Tibial nerve (tissue), 4 donors: ENCODE measurements around the gene KCNN1. TPM values are rescaled to one million over a fixed set of nuclear protein-coding genes. Genes with fewer than 3 reads are reported as not detected.

Experiments used
- DNase-seq, 2 donors: peaks; one replicate each; pipeline ENCODE4 v3.0.0-alpha.2; 2019; ENCODE audit warnings: low spot score in 2 of 2
- H3K27ac ChIP-seq, 4 donors: fragments of 200-600 bp; sonication (generic) in 3 of 4; one replicate each; pipeline ENCODE4 v1.5.1; 2017 to 2019; ENCODE audit warnings: mild to moderate bottlenecking in 1 of 4
- H3K27me3 ChIP-seq, 2 donors: fragments of 200-600 bp; sonication (generic) in 1 of 2; one replicate each; pipeline versions ENCODE4 v1.5.1 to v1.6.0; 2017 to 2019
- H3K36me3 ChIP-seq, 3 donors: fragments of 200-600 bp; sonication (generic); one replicate each; pipeline ENCODE4 v1.5.1; 2018 to 2019
- H3K4me1 ChIP-seq, 4 donors: fragments of 200-600 bp; sonication (generic) in 3 of 4; one replicate each; pipeline ENCODE4 v1.5.1; 2017 to 2019
- H3K4me3 ChIP-seq, 4 donors: fragments of 200-600 bp; sonication (generic) in 3 of 4; one replicate each; pipeline ENCODE4 v1.5.1; 2017 to 2019; ENCODE audit warnings: mild to moderate bottlenecking in 1 of 4, moderate library complexity in 1 of 4
- H3K9me3 ChIP-seq, 4 donors: fragments of 200-600 bp; sonication (generic) in 3 of 4; one replicate each; pipeline ENCODE4 v1.5.1; 2017 to 2019
- EP300 ChIP-seq, 2 donors: sonication (generic); formaldehyde crosslinking; IDR thresholded peaks; one replicate each; pipeline ENCODE4 v1.6.1; 2017; ENCODE audit warnings: antibody characterized with exemption in 2 of 2, mild to moderate bottlenecking in 1 of 2
- POLR2A ChIP-seq, 2 donors: fragments of 450-650 bp; IDR thresholded peaks; one replicate each; pipeline ENCODE4 v1.6.1; 2017; ENCODE audit warnings: antibody characterized with exemption in 2 of 2, mild to moderate bottlenecking in 2 of 2, moderate library complexity in 2 of 2
- WGBS, 2 donors: methylation state at CpG; one replicate each; pipeline ENCODE4 v1.1.5; 2018; 5-methylcytosine and 5-hydroxymethylcytosine counted together
- total RNA-seq, 4 donors: library from RNA; depleted of rRNA; stranded (reverse); fragments of >200 nt; gene quantifications; one replicate each; pipeline ENCODE4 v1.1.0, GENCODE V29; 2016
- TF ChIP-seq, protein P1 (sequence below), 5 experiments: fragments of 200-600 bp in 3 of 5; fragments of 450-650 bp in 2 of 5; sonication (generic) in 3 of 5; IDR thresholded peaks; one replicate each; pipeline ENCODE4 v1.5.1; 2016 to 2019; ENCODE audit warnings: antibody characterized with exemption in 5 of 5, mild to moderate bottlenecking in 3 of 5, moderate library complexity in 2 of 5

Gene KCNN1
- total RNA-seq, 4 donors from 2014 or later, result under 0.01 TPM; not detected in 3

DNA sequence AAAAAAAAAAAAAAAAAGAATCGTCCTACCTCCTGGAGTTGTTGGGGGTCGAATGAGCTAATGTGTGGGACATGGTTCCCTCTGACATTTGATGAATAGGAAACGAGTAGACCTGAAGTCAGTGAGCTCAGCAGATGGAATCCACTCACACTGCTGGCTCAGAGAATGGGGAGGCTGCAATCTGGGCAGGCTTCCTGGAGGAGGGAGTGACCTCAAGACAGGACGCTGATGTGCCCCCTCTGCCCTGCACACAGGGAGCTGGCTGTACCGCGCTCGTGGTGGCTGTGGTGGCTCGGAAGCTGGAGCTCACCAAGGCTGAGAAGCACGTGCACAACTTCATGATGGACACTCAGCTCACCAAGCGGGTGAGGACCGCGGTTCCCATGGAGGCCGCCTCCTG, 21.3 kb downstream of the KCNN1 start:
- Histone ChIP-seq H3K27ac (no peak overlapping the region), H3K36me3 (no peaks in the 10 kb centered on the region), H3K4me1 (no peaks in the 10 kb centered on the region), H3K4me3 (no peak overlapping the region), H3K9me3 (no peaks in the 10 kb centered on the region), H3K27me3 (peaks cover 0 to 15% of the 10 kb centered on the region in 2 donors)
- TF ChIP-seq POLR2A (IDR thresholded peaks at IDR 0.05) (no peak), EP300 (IDR thresholded peaks at IDR 0.05) (no peak)
- TF ChIP-seq, protein P1, sequence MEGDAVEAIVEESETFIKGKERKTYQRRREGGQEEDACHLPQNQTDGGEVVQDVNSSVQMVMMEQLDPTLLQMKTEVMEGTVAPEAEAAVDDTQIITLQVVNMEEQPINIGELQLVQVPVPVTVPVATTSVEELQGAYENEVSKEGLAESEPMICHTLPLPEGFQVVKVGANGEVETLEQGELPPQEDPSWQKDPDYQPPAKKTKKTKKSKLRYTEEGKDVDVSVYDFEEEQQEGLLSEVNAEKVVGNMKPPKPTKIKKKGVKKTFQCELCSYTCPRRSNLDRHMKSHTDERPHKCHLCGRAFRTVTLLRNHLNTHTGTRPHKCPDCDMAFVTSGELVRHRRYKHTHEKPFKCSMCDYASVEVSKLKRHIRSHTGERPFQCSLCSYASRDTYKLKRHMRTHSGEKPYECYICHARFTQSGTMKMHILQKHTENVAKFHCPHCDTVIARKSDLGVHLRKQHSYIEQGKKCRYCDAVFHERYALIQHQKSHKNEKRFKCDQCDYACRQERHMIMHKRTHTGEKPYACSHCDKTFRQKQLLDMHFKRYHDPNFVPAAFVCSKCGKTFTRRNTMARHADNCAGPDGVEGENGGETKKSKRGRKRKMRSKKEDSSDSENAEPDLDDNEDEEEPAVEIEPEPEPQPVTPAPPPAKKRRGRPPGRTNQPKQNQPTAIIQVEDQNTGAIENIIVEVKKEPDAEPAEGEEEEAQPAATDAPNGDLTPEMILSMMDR (IDR thresholded peaks at IDR 0.05), result no peak
- 81 to 89% methylated on average over 9 to 13 of the region's 13 CpGs for WGBS, 2 donors
- DNase-seq, result no peak

DNA sequence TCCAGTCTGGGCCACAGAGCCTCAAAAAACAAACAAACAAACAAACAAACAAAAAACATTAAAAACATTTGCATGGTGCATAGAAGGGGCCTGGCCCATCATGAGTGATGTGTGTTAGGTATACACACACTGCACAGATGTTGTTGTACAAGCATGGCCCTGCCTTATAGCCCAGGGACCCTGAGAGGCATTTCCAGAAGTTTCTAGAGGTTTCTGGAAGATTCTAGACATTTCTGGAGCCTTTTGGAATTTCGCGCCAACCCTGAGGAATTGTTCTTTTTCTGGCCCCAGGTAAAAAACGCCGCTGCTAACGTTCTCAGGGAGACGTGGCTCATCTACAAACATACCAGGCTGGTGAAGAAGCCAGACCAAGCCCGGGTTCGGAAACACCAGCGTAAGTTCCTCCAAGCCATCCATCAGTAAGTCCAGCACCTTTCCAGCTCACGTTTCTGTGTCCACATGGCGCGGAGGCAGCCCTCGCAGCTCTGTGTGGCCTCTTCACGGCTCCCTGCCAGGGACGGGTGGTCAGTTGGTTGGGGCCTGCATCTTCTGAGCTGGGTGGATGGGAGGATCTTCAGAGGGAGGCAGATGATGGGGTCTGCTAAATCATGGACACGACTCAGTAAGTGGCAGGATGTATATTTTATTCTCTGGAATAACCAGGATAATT, 22.7 kb downstream of the KCNN1 start:
- Histone ChIP-seq H3K36me3 (no peaks in the 10 kb centered on the region), H3K4me1 (no peaks in the 10 kb centered on the region), H3K27ac (no peak overlapping the region), H3K9me3 (no peaks in the 10 kb centered on the region), H3K27me3 (peaks cover 0 to 18% of the 10 kb centered on the region in 2 donors), H3K4me3 (no peak overlapping the region)
- TF ChIP-seq EP300 (IDR thresholded peaks at IDR 0.05) (no peak), POLR2A (IDR thresholded peaks at IDR 0.05) (no peak)
- TF ChIP-seq, protein P1 (IDR thresholded peaks at IDR 0.05), result no peak
- no peak for DNase-seq
- WGBS, 2 donors, result 91 to 94% methylated on average over 16 of the region's 16 CpGs

DNA sequence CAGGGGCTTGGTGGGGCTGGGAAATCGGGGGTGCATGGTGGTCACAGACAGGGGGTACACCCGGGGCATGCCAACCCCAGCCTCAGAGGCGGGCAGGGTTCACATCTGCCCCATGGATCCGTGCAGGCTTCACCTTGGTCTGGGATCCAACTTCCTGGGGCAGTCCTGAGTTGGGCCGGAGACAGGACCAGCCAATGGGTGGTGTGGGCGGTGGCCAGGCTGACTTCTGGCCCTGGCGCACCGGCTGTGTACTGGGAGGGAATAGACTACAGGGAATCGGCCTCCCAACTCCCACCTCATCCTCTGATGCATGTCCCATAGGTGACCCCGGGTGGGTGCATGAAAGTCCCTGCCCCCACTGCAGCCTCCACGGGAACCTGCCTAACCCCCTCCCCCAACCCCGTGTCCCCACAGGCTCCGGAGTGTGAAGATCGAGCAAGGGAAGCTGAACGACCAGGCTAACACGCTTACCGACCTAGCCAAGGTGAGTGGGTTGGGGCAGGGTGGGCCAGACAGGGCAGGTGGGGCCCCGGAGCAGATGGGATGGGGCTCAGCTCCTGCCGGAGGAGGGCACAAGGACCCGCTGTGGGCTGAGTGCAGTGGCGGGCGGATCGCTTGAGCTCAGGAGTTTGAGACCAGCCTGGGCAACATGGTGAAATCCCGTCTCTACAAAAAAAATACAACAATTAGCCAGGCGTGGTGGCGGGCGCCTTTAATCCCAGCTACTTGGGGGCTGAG, 26.3 kb downstream of the KCNN1 start:
- WGBS, 2 donors, result 81 to 86% methylated on average over 20 to 27 of the region's 27 CpGs
- H3K9me3 ChIP-seq, result no peaks in the 10 kb centered on the region
- no peak for DNase-seq
- no peak overlapping the region for H3K4me3 ChIP-seq
- TF ChIP-seq EP300 (IDR thresholded peaks at IDR 0.05) (no peak), POLR2A (IDR thresholded peaks at IDR 0.05) (no peak)
- TF ChIP-seq, protein P1 (IDR thresholded peaks at IDR 0.05), result no peak
- no peaks in the 10 kb centered on the region for H3K36me3 ChIP-seq
- peaks cover 0 to 3% (median 0%) of the 10 kb centered on the region in 4 donors for H3K4me1 ChIP-seq
- no peak overlapping the region for H3K27ac ChIP-seq
- H3K27me3 ChIP-seq, result peaks cover 0 to 11% of the 10 kb centered on the region in 2 donors

DNA sequence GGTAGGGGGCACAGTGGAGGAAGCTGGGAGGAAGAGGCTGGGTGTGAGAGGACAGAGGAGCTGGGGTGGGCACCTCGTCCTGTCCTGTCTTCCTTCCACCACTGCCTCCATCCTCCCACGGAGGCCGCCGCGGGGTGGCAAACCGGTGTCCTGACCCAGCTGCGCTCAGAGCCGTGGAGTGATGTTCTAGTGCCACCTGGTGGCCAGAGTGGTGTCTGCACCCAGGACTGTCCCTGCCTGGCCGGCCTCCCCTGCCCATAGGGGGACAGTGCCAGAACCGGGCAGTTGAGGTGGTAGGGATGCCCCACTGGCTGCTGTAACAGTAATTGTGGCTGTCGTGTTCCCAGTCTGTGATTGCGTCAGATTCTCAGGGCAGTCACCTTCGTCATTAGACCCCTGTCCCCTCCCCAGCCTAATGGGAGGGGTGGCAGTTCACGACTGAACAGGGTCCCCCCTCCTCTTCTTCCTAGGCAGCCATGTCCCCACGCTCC, 30.0 kb downstream of the KCNN1 start:
- H3K36me3 ChIP-seq, result no peaks in the 10 kb centered on the region
- H3K9me3 ChIP-seq, result no peaks in the 10 kb centered on the region
- 14 to 15% methylated on average over 9 to 15 of the region's 15 CpGs for WGBS, 2 donors
- TF ChIP-seq, protein P1 (IDR thresholded peaks at IDR 0.05), result peak; percentile 95 to 99 (median 98)
- TF ChIP-seq POLR2A (IDR thresholded peaks at IDR 0.05), result no peak
- no peak overlapping the region for H3K4me3 ChIP-seq
- peaks cover 0 to 11% of the 10 kb centered on the region in 2 donors for H3K27me3 ChIP-seq
- peak; percentile 80 to 91 for DNase-seq
- no peak overlapping the region for H3K27ac ChIP-seq
- H3K4me1 ChIP-seq, result peaks cover 0 to 20% (median 4%) of the 10 kb centered on the region in 4 donors
